KOPT-K1 (cell line): Measurements from ENCODE around the gene HLA-DRB5.
"Not testable (repeated sequence)": the region's sequence is repeated elsewhere in the genome, so short reads cannot be mapped to it uniquely, and the experiment has no call there.

Experiments
- H3K27ac ChIP-seq: fragments of 200-600 bp; sonication (generic); 2 replicates; pipeline ENCODE4 v1.5.1; 2016; ENCODE audit warnings: antibody characterized with exemption, mild to moderate bottlenecking, low read depth, low read length; ENCODE audit not compliant: poor library complexity, severe bottlenecking
- H3K36me3 ChIP-seq: fragments of 200-600 bp; sonication (generic); 2 replicates; pipeline ENCODE4 v1.5.1; 2017; ENCODE audit warnings: antibody characterized with exemption, mild to moderate bottlenecking, low read length, moderate library complexity; ENCODE audit not compliant: insufficient read depth
- H3K9me3 ChIP-seq: fragments of 200-600 bp; sonication (generic); 2 replicates; pipeline ENCODE4 v1.5.1; 2017; ENCODE audit warnings: antibody characterized with exemption, low read length, mild to moderate bottlenecking; ENCODE audit not compliant: insufficient read depth, poor library complexity, severe bottlenecking

Gene HLA-DRB5

DNA sequence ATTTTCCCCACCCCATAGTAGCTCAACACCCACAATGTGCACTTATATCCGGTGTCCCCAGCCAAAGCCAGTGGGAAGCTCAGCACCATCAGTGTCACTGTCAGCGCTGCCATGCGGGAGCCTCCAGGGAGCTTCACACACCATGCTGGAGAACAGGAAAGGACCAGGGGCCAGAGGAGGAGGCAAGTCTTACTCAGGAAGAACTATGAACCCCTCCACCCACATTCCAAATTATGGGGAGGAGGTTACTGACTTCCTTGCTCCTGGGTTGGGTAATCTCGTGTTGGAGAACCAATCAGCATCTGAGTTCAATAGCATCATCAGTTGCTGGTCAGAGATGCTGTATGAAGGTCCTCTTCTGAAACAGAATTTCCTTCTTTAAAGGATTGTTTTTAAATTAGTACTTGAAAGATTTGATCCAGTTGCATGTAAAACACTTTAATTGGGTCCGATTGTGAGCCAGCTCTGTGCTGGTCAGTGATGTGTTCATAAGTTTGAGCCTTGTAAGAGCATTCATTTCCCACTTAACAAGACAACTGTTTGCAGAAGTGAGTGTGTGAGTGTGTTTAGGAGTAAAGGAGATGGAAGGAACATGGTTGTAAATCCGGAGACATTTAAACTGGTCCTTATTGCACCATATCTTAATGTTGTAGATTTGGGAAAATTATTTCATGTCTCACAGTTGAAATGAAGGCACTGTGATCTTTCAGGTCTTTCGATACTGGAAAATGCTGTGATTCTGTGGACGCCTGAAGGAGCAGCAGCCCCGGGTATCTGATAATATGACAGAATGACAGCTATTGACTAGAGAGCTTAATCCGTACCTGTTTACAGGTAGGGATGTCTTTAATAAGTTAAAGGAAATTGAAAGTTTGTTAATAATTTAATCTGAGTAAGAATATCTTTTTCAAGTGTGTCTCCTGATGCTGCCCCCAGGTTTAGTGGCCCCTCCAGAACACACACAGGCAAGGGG, 56.4 kb downstream of the HLA-DRB5 start:
- H3K27ac ChIP-seq, H3K36me3 ChIP-seq, H3K9me3 ChIP-seq: not testable (repeated sequence)

DNA sequence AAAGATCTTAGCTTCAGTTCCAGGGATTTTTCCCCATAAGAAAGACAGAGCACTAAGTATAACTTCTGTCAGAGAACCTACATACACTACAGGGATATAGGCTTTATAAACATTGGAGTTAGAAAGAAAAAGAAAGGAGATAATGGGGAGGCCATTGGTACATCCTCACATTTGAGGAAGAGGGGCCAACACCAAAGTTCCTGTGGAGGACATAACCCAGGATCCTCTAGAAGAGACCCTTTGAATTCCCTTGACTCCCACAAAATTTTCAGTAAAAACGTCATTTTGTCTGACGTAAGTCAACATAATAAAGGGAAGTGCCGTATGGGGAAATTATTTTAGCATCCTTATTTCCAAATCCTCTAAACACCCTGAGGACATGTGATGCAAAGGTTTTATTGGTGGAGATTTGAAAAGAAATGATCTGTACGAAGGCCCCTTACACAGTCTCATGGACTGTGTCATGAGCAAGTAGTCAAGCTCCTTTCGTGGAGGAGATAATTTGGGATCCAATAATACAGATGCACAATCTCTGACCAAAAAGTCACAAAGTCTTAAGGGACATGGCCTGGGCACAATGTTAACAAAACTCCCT, 57.2 kb downstream of the HLA-DRB5 start:
- Histone ChIP-seq H3K9me3 (no peaks in the 10 kb centered on the region), H3K36me3 (no peaks in the 10 kb centered on the region), H3K27ac (no peak overlapping the region)

DNA sequence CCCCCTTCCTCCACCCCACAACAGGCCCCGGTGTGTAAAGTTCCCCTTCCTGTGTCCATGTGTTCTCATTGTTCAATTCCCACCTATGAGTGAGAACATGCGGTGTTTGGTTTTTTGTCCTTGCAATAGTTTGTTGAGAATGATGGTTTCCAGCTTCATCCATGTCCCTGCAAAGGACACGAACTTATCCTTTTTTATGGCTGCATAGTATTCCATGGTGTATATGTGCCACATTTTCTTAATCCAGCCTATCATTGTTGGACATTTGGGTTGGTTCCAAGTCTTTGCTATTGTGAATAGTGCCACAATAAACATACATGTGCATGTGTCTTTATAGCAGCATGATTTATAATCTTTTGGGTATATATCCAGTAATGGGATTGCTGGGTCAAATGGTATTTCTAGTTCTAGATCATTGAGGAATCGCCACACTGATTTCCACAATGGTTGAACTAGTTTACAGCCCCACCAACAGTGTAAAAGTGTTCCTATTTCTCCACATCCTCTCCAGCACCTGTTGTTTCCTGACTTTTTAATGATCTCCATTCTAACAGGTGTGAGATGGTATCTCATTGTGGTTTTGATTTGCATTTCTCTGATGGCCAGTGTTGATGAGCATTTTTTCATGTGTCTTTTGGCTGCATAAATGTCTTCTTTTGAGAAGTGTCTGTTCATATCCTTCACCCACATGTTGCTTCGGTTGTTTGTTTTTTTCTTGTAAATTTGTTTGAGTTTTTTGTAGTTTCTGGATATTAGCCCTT, 62.2 kb downstream of the HLA-DRB5 start:
- H3K36me3 ChIP-seq, H3K27ac ChIP-seq: not testable (repeated sequence)
- peaks cover 13% of the 10 kb centered on the region for H3K9me3 ChIP-seq
